ENCODE results near the gene KLHL30. TPM values are rescaled to one million over a fixed set of nuclear protein-coding genes. Genes with fewer than 3 reads are reported as not detected.

The KLHL30 gene
- total RNA-seq, 1 donor from 2014 or later, result 0.71 TPM

DNA sequence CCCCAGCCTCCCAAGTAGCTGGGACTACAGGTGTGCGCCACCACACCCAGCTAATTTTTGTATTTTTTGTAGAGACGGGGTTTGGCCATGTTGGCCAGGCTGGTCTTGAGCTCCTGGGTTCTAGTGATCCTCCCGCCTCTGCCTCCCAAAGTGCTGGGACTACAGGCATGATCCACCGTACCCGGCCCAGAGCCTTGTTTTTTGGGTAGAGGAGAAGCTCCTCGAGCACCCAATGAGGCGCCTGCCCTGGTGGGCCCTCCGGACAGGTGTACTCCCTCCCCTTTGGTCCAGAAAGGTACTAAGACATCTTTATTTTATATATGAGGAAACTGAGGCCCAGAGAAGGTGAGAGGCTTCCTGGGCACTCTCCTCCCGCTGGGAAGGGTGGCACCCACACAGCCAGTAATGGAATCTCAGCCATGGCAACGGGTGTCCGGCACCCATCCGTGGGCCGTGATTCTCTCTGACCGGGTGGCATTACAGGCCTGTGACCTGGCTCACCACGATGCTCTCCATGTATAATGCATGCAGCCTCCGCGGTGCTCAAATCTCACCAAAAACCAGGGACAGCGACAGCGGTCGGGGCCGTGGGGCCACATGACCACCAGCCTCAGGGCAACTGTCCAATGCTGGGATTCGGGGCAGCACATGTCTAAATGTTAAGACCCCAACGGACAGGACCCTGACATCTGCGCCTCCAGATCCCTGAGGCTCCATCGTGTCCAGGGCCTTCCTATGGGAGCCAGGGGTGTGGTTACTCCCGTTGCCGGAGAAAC, 16.8 kb upstream of the KLHL30 start:
- ATAC-seq (no peak), DNase-seq (peak; percentile 42)
- TF ChIP-seq, protein P1, sequence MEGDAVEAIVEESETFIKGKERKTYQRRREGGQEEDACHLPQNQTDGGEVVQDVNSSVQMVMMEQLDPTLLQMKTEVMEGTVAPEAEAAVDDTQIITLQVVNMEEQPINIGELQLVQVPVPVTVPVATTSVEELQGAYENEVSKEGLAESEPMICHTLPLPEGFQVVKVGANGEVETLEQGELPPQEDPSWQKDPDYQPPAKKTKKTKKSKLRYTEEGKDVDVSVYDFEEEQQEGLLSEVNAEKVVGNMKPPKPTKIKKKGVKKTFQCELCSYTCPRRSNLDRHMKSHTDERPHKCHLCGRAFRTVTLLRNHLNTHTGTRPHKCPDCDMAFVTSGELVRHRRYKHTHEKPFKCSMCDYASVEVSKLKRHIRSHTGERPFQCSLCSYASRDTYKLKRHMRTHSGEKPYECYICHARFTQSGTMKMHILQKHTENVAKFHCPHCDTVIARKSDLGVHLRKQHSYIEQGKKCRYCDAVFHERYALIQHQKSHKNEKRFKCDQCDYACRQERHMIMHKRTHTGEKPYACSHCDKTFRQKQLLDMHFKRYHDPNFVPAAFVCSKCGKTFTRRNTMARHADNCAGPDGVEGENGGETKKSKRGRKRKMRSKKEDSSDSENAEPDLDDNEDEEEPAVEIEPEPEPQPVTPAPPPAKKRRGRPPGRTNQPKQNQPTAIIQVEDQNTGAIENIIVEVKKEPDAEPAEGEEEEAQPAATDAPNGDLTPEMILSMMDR (IDR thresholded peaks at IDR 0.05), result no peak
- no peaks in the 10 kb centered on the region for H3K4me1 ChIP-seq
- H3K4me3 ChIP-seq, result no peak overlapping the region
- H3K27ac ChIP-seq, result no peak overlapping the region
- H3K36me3 ChIP-seq, result no peaks in the 10 kb centered on the region
- H3K9me3 ChIP-seq, result no peaks in the 10 kb centered on the region
- intact Hi-C loops (cut with DNase I), result no loop called here
- H3K27me3 ChIP-seq (ENCODE audit: low read depth), result peaks cover 17% of the 10 kb centered on the region

DNA sequence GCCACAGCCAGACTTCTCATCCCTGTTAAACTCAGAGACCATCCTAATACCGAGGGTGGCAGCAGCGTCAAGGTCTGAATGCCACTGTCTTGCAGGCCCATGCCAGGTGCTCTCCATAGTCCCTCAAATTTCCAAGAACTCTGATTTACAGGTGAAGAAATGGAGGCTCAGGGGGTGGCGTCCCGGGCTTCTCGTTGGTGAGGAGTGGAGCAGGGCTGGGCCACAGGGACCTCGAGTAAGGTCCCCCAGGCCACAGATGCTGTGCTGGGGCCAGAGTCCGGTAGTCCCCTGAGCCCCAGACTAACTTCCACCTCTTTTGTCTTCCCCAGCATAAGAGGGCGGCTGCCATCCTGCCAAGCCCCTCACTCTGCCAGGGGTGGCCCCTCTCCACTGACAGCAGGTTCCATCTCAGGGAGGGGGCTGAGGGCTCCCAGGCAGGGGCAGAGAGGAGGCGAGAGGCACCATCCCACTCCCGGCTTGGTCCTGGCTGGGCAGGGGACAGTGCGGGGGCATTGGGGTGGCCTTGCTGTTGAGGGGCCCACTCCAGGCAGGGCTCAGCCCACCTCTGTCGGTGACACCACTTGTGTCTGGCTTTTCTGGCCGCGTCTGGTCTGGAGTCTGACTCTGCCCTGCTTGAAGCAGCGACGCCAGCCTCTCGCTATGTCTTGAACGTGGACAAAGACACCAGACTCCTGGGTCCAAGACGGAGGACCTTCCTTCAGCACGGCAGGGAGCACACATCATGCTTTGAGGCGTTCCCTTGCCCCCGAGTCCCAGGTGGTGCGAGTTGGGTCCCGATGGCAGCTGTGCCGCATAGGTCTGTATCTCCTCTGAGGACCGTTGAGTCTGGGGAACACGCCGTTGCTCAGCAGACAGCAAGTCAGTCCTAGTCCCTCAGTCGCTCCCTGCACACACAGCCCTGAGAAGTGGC, 15.9 kb upstream of the KLHL30 start:
- peaks cover 14% of the 10 kb centered on the region for H3K27me3 ChIP-seq (ENCODE audit: low read depth)
- no peak for ATAC-seq
- H3K4me3 ChIP-seq, result no peak overlapping the region
- no peaks in the 10 kb centered on the region for H3K36me3 ChIP-seq
- H3K27ac ChIP-seq, result no peak overlapping the region
- TF ChIP-seq, protein P1 (IDR thresholded peaks at IDR 0.05), result no peak
- H3K4me1 ChIP-seq, result no peaks in the 10 kb centered on the region
- H3K9me3 ChIP-seq, result no peaks in the 10 kb centered on the region
- intact Hi-C loops (cut with DNase I), result no loop called here
- DNase-seq, result peak; percentile 45

DNA sequence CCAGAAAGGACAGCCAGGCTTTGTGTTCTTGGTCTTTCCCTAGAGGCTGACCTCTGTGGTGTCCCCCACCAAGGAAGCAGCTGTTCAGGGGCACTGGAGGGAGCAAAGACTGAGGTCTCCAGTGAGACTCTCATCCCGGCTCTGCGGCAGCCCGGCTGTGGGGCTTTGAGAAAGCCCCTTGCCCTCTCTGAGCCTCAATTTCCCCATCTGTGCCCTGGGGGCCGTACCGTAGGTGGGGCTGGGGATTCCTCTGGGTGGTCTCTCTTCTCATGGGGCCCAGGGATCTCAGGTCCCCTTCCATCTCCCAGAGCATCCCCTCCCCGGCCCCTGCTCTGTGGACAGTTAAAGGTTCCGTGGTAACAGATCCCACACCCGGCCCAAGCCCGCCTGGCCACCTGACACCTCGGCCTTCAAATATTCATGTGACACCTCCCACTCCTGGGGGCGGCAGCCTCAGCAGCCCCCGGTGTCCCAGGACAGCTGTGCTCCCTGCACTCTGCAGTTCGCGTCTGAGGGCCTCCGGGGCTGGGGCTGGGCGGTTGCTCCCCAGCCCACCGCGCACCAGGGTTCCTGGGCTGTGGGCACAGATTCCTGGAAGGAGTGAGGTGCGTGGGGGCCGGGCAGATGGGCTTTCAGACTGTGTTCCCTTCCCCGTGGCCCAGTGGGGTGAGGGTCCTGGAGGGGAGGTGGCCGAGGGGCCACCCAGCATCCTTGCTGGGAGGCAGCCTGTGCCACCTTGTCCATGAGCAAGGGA, 15.1 kb upstream of the KLHL30 start:
- no peak for ATAC-seq
- Histone ChIP-seq H3K27ac (no peak overlapping the region), H3K36me3 (no peaks in the 10 kb centered on the region), H3K4me3 (no peak overlapping the region), H3K9me3 (no peaks in the 10 kb centered on the region), H3K27me3 (ENCODE audit: low read depth) (peaks cover 14% of the 10 kb centered on the region), H3K4me1 (no peaks in the 10 kb centered on the region)
- TF ChIP-seq, protein P1 (IDR thresholded peaks at IDR 0.05), result no peak
- intact Hi-C loops (cut with DNase I), result no loop called here
- DNase-seq, result peak; percentile 41

DNA sequence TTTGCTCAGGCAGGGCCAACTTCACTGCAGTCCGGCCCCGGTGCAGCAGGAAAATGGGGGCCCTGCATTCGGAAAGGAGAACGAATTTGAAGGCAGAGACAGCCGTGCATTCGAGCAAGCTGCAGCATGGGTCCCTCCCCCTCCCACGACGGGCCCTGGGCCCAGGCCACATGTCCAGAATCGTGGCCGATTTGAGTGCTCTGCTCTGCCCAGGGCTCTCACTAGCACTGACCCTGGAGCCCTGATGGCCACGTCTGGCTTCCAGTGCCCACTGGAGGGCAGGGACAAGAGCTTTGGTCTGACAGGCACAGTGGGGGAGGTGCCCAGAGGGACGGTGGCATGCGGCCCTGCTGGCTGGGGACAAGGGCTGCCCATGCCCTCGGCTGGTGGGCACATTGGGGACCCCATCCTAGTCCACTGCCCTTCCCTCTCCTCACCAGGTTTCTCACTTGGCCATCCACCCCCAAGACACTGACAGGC, 14.4 kb upstream of the KLHL30 start:
- H3K27ac ChIP-seq, result no peak overlapping the region
- intact Hi-C loops (cut with DNase I), result no loop called here
- DNase-seq (peak; percentile 24), ATAC-seq (no peak)
- no peaks in the 10 kb centered on the region for H3K36me3 ChIP-seq
- H3K9me3 ChIP-seq, result no peaks in the 10 kb centered on the region
- H3K4me1 ChIP-seq, result no peaks in the 10 kb centered on the region
- no peak overlapping the region for H3K4me3 ChIP-seq
- TF ChIP-seq, protein P1 (IDR thresholded peaks at IDR 0.05), result no peak
- peaks cover 14% of the 10 kb centered on the region for H3K27me3 ChIP-seq (ENCODE audit: low read depth)

DNA sequence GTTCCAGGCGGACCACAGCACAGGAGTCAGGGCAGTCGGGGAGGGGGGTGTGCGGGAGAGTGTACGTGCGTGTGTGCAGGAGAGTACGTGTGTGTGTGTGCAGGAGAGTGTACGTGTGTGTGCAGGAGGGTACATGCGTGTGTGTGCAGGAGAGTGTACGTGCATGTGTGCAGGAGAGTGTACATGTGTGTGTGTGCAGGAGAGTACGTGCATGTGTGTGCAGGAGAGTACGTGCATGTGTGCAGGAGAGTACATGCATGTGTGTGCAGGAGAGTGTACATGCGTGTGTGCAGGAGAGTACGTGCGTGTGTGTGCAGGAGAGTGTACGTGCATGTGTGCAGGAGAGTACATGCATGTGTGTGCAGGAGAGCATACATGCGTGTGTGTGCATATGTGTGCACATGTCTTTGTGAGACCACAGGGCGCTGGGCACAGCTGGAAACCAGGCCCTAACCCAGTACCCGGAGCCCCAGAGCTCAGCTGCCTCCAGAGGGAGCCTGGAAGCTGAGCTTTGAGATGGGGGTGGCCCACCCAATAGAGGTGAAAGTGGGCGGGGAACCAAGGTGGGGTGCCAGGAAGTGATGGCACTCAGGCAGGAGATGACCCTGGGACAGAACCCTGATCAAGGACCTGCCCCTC, 13.9 kb upstream of the KLHL30 start:
- H3K4me3 ChIP-seq, result no peak overlapping the region
- H3K4me1 ChIP-seq, result no peaks in the 10 kb centered on the region
- DNase-seq, result peak; percentile 28
- no peaks in the 10 kb centered on the region for H3K36me3 ChIP-seq
- no peaks in the 10 kb centered on the region for H3K9me3 ChIP-seq
- peaks cover 14% of the 10 kb centered on the region for H3K27me3 ChIP-seq (ENCODE audit: low read depth)
- intact Hi-C loops (cut with DNase I), result no loop called here
- TF ChIP-seq, protein P1 (IDR thresholded peaks at IDR 0.05), result no peak
- no peak overlapping the region for H3K27ac ChIP-seq
- no peak for ATAC-seq
